ENCODE data around the gene SIGLECL1.
"Not testable (repeated sequence)": the region's sequence is repeated elsewhere in the genome, so short reads cannot be mapped to it uniquely, and the experiment has no call there.

Gene SIGLECL1

DNA sequence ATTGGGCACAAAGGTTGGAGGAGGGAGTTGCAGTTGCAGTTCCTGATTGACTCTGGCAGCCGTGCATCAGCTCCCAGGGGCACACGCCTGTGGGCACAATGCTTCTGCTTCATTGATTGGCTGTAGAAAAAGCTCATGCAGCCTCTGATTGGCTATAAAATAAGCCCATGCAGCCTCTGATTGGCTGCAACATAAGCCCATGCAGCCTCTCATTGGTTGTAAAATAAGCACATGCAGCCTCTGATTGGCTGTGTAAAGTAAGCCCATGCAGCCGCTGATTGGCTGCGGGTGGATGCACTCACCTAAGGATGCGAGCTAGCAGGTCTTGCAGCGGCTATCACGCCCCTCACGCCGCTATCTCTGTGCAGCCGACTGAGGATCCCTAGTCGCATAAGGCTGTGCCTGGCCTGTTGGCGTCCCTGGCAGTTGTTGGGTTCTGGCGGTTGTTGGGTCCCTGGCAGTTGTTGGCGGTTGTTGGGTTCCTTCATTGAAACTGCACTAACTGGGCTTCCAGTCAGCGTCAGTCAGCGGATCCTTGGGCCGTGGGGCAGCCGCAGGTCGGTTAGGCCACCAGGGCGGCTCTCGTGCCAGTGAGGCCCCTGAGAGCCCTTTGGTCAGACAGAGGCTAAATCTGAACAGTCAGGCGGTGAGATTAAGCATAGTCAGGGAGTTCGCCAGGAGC, at the start of gene SIGLECL1:
Gene SIGLECL1 (plus strand): TSS at position 295 of the 682 bp plus-strand sequence. CDS start 12,993 bp downstream, outside the sequence.
- no peak for DNase-seq

DNA sequence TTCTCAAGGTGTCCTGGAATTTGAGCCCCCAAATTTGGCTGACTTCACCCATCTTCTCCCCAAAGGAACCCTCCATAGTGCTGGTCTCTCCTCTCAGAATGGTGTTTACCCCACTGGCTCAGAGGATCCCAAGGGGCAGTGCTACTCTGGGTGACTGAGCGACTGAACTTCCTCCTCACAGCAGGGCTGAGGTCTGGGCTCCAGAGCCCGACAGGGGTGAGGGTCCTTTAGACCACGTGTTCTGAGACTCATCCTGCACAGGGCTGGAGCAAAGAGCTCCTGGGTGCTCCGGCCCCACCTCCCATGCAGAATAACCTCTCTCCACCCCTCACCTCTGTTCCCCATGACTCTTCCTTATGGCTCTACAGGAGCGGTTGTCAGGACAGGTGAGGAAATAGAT, 49.2 kb upstream of the SIGLECL1 start:
- DNase-seq, result no peak

DNA sequence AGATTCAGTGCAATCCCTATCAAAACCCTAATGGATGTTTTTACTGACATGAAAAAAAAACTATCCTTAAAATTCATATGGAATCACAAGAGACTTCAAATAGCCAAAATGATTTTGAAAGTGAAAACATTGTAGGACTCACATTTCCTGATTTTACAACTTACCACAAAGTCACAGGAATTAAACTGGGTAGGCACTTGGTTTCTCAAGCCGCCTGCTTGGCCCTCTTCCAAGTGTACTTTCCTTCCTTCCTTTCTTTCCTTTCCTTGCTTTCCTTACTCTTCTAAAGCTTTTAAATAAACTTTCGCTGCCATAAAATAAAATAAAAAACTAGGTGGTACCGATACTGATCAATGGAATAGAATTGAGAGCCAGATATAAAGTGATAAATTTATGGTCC, 47.0 kb upstream of the SIGLECL1 start:
- no peak for DNase-seq

DNA sequence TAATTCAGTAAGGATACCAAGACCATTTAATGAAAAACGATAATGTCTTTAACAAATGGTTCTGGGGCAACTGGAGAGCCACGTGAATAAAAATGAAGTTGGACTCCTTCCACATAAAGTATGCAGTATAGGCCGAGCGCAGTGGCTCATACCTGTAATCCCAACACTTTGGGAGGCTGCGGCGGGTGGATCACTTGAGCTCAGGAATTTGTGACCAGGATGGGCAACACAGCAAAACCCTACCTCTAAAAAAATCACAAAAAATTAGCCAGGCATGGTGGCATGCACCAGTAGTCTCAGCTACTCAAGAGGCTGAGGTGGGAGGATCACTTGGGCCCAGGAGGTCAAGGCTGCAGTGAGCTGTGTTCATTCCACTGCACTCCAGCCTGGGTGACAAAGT, 46.6 kb upstream of the SIGLECL1 start:
- no peak for DNase-seq

DNA sequence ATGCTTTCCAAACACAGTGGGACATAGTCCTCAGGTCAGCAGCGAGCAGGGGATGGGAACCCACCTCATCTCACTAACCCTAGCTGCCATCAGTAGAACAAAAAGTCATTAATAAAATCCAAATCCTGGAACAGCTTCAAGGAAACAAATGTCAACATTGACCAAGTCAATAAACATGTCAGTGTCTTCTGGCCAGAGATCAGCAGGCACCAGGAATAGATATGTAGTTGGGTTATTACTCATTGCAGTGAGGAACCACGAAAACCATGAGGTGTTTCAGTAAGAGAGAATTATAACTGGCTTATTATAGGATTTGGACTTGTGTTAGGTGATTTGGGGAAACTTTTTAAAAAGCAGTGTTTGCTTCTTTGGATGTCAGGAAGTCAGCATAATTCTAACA, 43.1 kb upstream of the SIGLECL1 start:
- DNase-seq, result no peak

DNA sequence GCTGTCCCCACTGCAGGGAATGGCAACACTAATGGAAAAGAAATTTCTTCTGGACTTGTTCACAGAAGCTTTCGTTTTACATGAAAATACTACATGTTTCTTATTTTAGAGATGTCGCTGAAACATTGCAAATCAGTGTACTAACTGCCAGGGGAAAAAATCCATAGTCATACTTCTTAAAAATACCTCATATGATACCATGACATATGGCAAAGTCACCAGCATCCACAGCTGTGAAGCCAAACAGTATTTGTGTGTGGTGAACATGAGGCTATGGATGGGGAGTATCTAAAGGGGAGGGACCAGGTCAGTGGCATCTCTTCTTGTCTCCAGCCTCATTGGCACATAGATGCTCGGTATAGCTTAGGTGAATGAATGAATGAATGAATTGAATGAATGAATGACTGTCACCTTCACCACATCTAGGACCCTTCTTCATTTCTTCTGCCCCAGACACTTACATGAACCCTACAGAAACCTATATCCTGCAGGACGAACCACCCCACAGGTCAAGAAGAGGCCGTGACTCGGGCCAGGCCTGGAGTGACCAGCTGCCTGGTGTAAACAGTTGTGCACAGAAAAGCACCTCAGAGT, 40.6 kb upstream of the SIGLECL1 start:
- DNase-seq, result no peak

DNA sequence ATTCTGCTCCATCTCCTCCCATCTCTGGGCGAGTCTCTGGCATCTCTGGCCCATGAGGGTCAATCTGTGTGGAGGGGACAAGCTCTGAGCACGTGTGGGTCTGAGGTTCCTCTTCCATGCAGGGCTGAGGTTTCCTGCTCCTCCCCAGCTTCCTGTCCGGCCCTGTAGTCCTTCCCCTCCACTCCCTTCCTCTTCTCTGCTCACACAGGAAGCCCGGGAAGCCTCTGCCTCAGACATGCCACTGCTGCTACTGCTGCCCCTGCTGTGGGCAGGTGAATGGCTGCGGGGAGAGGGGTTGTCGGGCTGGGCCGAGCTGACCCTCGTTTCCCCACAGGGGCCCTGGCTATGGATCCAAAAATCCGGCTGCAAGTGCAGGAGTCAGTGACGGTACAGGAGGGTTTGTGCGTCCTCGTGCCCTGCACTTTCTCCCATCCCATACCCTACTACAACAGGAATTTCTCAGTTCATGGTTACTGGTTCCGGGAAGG, 40.0 kb upstream of the SIGLECL1 start:
- DNase-seq, result not testable (repeated sequence)

DNA sequence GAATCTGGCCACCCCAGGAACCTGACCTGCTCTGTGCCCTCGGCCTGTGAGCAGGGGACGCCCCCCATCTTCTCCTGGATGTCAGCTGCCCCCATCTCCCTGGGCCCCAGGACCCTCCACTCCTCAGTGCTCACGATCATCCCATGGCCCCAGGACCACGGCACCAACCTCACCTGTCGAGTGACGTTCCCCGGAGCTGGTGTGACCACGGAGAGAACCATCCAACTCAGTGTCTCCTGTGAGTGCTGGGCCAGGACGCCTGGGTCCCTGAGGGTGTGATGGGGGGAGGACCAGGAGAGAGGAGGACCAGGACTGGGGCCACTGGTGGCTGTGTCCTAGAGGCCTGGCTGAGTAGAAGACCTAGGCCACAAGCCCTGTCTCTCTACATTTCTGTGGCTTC, 39.0 kb upstream of the SIGLECL1 start:
- DNase-seq, result no peak

DNA sequence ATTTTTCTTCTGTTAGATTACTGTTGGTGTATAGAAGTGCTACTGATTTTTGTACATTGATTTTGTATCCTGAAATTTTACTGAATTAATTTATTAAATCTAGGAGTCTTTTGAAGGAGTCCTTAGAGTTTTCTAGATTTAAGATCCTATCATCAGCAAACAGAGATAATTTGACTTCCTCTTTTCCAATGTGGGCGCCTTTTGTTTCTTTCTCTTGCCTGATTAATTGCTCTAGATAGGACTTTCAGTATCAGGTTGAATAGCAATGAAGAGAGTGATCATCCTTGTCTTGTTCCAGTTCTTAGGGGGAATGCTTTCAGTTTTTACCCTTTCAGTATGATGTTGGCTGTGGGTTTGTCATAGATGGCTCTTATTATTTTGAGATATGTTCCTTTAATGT, 31.6 kb upstream of the SIGLECL1 start:
- no peak for DNase-seq

DNA sequence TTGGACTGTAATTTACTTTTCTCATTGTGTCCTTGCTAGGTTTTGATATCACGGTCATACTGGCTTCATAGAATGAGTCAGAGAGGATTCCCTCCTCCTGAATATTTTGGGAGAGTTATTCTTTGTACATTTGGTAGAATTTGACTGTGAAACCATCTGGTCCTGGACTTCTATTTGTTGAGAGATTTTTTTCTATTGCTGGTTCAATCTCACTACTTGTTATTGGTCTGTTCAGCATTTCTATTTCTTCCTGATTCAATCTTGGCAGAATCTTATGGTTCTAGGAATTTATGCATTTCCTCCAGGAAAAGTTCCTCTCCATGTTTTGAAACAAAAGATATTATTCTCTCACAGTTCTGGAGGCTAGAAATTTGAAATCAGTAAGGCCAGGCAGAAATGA, 30.9 kb upstream of the SIGLECL1 start:
- no peak for DNase-seq

DNA sequence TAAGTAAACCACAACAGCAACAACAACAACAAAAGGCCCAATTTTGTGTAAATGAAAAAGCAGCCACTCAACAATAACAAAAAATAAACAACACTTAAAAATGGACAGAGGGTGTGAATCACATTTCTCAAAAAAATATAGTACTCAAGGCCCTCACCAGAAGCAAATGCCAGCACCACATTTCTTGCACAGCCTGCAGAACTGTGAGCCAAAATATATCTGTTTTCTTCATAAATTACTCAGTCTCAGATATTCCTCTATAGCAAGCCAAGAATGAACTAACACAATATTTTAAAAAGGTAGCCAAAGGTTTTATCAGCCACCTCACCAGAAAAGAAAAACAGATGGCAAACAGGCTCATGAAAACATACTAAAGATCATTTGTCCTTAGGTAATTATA, 29.9 kb upstream of the SIGLECL1 start:
- DNase-seq, result no peak

DNA sequence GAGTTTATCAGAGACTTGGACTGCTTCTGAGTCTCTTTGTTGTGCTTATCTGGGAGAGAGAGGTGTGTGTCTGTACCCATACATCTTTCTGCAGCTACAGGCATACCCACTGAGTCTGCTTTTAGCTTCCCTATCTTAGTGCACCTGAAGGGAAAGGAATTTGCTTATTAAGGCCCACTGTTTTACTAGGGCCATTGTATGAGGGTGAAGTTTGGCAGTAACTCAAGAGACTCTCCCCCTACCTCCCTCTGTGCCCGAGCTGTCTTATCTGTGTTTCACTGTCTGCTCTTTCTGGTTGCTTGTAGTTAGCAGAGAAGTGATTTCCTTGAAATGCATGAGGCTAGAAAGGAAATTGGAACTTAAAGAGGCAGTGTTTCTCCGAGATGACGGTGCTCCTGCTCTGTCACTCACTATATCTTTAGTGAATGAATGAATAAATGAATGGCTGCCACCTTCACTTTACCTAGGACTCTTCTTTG, 26.7 kb upstream of the SIGLECL1 start:
- DNase-seq, result no peak

DNA sequence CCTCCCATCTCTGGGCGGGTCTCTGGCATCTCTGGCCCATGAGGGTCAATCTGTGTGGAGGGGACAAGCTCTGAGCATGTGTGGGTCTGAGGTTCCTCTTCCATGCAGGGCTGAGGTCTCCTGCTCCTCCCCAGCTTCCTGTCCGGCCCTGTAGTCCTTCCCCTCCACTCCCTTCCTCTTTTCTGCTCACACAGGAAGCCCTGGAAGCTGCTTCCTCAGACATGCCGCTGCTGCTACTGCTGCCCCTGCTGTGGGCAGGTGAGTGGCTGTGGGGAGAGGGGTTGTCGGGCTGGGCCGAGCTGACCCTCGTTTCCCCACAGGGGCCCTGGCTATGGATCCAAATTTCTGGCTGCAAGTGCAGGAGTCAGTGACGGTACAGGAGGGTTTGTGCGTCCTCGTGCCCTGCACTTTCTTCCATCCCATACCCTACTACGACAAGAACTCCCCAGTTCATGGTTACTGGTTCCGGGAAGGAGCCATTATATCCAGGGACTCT, 25.9 kb upstream of the SIGLECL1 start, which contains the start of gene CD33:
Gene CD33 (plus strand): TSS at position 183 of the 496 bp plus-strand sequence. CDS start 39 bp downstream, at position 222.
- not testable (repeated sequence) for DNase-seq

DNA sequence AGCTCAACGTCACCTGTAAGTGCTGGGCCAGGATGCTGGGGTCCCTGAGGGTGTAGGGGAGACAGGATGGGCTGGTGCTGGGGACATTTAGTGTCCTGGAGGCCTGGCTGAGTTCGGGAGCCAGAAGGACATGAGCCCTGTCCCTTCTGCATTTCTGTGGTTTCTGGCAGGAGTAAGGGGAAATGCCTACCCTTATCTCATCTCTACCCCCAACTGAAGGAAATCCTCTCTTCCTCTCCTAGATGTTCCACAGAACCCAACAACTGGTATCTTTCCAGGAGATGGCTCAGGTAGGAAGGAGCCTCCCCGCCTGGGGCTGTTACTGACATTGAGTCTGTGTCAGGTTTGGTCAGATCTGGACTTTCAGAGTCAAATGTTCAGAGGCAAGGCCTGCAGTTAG, 24.8 kb upstream of the SIGLECL1 start:
- DNase-seq, result no peak

DNA sequence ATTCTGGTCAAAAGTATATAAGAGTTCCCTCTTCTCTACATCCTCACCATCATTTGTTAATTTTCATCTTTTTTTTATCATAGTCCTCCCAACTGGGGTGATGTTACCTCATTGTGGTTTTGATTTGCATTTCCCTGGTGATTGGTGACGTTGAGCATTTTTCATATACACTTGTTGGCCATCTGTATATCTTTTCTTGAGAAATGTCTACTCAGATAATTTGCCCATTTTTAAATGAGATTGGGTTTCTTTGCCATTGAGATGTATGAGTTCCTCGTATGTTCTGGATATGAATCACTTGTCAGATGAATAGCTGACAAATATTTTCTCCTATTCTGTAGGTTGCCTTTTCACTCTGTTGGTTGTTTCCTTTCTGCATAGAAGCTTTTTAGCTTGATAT, 23.6 kb upstream of the SIGLECL1 start:
- DNase-seq, result no peak

DNA sequence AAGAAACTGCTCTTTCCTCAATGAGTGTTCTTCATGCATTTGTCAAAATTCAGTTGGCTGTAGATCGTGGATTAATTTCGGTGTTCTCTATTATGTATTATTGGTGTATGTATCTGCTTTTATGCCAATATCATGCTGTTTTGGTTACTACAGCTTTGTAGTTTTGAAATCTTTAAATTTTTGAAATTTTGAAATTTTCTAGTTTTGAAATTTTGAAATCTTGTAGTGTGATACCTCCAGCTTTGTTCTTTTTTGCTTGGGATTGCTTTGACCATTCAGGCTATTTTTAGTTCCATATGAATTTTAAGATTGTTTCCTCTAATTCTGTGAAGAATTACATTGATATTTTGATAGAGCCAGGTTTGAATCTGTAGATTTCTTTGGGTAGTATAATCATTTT, 22.9 kb upstream of the SIGLECL1 start:
- DNase-seq, result no peak

DNA sequence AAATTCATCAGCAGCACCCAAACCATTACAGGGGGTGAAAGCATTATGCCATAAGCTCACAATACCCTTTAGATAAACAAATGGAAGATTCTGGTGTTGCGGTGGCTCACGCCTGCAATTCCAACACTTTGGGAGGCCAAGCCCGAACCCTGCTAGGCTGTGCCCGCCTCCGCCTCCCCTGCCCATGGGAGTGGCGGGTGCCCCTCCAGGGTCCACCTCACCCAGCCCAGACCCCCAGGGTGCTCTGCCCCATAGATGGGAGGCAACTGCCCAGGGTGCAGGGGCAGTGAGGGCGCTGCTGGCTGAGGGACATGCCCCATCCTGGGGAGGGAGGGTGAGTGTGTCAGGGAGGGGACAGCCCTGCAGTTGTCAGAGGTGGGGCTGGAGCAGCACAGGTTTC, 10.0 kb upstream of the SIGLECL1 start:
- DNase-seq, result no peak

DNA sequence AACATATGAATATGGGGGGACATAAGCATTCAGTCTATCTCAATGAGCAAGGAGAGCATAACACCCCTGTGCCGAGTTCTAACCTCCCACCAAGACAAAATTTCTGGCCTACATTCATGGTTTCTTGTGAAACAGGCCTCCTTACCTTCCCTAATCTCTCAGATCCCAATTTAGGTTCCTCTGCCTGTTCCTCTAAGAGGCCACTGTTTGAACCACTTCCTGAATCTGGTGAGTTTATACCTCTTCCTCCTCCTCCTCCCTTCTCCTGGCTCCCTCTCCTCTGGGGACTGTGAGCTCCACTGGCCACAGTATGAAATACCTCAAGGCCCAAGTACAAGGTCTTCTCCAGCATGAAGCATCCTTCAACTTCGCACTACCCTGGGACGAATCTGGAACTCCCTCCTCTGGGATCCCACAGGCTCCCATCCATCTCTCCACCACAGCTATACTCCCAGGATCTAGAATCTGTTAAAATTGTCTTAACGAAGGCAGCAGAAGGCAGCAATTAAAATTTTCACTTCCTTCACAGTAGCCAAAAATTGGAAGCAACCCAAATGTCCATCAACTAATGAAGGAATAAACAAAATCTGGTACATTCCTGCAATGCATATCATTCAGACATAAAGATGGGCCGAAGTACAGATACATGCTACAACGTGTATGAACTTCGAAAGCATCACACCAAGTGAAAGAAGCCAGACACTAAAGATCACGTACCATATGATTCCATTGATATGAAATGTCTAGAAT, 7.8 kb upstream of the SIGLECL1 start:
- no peak for DNase-seq

DNA sequence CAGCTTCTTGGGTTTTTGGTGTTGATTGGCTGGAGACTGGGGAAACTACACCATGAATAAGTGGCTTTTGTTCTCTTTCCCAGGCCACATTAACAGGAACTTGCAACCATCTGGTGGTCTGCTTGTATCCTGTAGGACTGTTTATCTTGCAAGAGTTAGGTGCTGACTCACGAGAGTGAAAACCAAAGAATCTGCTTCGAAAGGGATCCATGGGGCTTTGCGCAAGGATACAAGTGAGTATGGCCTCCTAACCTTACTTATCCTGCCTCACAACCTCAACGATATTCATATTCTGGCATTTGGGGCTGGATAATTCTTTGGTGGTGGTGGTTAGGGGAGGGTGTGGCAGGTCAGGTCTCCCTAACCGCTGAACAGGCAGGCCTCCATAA, 4.7 kb upstream of the SIGLECL1 start:
- DNase-seq, result no peak

DNA sequence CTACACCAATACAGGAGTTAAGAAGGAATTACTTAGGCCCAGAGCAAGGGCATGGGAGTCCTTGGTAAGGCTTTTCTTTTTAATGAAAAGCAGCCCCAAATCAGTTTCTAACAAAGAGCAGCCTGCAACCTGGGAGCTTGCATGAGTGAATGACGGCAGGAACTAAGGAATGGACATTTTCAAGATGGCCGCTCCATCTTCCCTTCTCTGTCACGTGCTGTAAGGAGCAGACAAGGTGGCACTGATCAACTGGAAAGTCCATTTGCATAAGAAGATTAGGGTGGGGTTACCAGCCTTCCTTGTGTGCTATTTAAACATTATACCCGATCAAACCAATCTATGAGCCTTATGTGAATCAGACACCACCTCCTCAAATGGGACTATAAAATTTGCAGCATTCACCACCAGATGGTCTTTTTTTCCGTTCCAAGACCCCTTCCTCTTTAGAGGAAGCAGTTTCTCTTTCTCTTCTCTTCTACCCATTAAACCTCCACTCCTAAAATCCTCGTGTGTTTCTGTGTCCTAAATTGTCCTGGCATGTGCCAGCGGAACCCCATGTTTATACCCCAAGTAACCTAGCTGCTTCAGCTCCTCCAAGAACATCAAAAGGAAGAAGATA, 2.8 kb upstream of the SIGLECL1 start:
- no peak for DNase-seq

DNA sequence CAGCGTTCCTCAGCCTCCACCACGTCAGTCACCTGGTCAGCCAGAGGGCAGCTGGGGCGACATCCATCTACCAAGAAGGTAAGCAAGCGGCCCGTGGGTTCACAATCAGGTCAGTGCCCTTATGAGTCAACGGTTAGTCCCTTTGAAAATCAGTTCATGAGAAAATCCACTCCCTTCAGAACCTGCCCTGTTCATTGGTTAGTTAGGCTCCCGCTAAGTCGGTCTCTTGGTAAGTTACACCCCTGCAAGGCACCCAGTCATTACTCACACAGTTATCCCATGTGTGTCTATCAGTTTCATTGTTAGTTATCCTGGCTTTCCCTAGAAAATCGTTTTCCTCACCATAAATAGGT, 564 bp downstream of the SIGLECL1 start:
- DNase-seq, result no peak

DNA sequence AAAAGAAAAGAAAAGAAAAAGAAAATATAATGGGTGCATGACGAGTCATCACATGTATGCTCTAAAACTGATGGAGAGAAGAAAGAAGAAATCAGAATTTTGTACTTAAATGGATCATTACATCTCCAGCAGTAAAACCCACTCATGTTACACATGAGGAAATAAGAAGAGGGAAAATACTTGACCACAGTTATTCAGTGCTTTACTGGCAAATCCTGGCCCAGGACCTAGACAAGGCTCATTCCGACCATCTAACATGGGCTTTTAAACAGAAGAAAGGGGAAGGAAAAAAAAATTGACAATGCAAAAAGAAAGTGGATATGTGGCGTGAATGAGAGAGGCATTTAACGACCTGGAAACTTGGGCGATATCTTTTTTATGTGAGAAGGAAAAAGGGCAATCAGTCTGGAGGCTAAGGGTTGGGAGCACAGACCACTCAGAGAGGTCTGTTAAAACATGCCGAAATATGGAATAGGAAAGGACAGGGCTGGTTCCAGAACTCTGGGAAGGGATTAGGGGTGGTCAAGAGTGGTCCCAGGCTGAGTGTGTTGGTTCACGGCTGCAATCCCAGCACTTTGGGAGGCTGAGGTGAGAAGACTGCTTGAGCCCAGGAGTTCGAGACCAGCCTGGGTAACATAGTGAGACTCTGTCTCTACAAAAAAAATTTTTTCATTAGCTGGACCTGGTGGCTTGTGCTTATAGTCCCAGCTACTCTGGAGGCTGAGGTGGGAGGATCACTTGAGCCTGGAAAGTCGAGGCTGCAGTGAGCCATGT, 1.6 kb downstream of the SIGLECL1 start:
- DNase-seq, result no peak

Measured in amniotic stem cell (primary cell).